Measurements from ENCODE around the gene NREP.

DNA sequence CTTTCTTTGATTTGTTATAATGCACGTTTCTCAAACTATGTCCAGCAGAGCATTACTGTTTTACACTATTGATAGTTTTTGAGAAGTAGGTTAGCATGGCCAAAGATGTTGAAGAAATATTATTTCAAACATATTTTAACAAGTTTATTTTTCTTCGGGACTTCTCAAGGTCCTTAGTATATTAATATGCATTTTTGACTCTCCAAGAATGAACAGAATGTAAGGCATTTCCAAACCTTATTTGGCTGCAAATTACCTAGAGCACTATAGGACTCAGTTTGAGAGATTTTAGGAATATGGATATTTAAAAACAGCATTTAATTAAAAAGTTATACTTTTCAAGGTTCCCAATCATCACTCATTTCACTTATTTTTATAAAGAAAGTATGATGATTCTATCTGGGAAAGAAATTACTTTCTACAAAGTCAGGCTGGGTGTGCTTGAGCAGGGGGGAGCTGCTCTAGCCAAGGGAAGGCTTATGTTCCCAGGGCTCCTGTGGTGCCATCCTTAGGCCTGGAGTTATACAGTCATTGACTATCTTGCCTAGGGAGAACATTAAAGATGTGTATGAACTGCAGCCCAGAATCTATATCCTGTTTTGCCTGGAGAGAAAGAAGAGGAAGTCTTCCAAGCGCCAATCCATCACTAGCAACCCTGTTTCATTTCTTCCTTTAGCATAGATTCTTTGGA, 27.6 kb upstream of the NREP start:
- TF ChIP-seq, protein P1, sequence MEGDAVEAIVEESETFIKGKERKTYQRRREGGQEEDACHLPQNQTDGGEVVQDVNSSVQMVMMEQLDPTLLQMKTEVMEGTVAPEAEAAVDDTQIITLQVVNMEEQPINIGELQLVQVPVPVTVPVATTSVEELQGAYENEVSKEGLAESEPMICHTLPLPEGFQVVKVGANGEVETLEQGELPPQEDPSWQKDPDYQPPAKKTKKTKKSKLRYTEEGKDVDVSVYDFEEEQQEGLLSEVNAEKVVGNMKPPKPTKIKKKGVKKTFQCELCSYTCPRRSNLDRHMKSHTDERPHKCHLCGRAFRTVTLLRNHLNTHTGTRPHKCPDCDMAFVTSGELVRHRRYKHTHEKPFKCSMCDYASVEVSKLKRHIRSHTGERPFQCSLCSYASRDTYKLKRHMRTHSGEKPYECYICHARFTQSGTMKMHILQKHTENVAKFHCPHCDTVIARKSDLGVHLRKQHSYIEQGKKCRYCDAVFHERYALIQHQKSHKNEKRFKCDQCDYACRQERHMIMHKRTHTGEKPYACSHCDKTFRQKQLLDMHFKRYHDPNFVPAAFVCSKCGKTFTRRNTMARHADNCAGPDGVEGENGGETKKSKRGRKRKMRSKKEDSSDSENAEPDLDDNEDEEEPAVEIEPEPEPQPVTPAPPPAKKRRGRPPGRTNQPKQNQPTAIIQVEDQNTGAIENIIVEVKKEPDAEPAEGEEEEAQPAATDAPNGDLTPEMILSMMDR (IDR thresholded peaks at IDR 0.05; ENCODE audit: poor library complexity) = no peak
- no peak for TF ChIP-seq EZH2phosphoT487 (IDR thresholded peaks at IDR 0.05; ENCODE audit: low read depth, severe bottlenecking, unreplicated experiment)
